Measurements from ENCODE around the gene RAVER1. TPM values are rescaled to one million over a fixed set of nuclear protein-coding genes. Genes with fewer than 3 reads are reported as not detected.
A peak's percentile ranks its signal among the peaks of the same experiment; 100 is the strongest.

Gene RAVER1
- total and polyA plus RNA-seq, 9 of the 15 experiments (the other 6 are each of a cell fraction or from before 2014, with no cell fraction given): 0.06 to 113 (median 7.0) TPM

DNA sequence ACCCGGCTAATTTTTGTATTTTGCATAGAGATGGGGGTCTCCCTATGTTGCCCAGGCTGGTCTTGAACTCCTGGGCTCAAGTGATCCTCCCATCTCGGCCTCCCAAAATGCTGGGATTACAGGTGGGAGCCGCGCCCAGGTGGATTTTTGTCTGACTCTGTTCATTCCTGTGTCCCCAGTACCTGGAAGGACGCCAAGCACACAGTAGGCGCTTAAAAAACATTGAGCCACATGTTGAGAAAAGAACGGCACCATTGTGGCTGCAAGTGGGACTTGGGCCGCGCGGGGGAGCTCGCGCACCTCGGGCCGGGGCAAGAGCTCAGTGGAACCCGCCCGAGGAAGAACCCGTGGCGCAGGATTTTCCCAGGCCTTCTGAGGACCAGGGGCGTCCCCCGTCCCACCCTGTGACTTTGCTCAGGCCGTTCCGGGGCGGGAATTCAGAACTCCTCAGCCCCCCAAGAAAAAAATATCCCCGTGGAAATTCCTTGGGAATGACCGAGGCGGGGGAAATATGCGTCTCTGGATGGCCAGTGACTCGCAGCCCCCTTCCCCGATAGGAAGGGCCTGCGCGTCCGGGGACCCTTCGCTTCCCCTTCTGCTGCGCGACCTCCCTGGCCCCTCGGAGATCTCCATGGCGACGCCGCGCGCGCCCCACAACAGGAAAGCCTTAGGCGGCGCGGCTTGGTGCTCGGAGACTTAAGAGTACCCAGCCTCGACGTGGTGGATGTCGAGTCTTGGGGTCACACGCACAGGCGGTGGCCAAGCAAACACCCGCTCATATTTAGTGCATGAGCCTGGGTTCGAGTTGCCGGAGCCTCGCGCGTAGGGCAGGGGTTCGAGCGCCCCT lies 63.8 kb downstream of the RAVER1 start (continued):
- TF ChIP-seq, protein P1, sequence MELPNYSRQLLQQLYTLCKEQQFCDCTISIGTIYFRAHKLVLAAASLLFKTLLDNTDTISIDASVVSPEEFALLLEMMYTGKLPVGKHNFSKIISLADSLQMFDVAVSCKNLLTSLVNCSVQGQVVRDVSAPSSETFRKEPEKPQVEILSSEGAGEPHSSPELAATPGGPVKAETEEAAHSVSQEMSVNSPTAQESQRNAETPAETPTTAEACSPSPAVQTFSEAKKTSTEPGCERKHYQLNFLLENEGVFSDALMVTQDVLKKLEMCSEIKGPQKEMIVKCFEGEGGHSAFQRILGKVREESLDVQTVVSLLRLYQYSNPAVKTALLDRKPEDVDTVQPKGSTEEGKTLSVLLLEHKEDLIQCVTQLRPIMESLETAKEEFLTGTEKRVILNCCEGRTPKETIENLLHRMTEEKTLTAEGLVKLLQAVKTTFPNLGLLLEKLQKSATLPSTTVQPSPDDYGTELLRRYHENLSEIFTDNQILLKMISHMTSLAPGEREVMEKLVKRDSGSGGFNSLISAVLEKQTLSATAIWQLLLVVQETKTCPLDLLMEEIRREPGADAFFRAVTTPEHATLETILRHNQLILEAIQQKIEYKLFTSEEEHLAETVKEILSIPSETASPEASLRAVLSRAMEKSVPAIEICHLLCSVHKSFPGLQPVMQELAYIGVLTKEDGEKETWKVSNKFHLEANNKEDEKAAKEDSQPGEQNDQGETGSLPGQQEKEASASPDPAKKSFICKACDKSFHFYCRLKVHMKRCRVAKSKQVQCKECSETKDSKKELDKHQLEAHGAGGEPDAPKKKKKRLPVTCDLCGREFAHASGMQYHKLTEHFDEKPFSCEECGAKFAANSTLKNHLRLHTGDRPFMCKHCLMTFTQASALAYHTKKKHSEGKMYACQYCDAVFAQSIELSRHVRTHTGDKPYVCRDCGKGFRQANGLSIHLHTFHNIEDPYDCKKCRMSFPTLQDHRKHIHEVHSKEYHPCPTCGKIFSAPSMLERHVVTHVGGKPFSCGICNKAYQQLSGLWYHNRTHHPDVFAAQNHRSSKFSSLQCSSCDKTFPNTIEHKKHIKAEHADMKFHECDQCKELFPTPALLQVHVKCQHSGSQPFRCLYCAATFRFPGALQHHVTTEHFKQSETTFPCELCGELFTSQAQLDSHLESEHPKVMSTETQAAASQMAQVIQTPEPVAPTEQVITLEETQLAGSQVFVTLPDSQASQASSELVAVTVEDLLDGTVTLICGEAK (IDR thresholded peaks at IDR 0.05): no peak
- TF ChIP-seq, protein P1 (CRISPR knock-in tag; IDR thresholded peaks at IDR 0.05): no peak
- TF ChIP-seq, protein P2, sequence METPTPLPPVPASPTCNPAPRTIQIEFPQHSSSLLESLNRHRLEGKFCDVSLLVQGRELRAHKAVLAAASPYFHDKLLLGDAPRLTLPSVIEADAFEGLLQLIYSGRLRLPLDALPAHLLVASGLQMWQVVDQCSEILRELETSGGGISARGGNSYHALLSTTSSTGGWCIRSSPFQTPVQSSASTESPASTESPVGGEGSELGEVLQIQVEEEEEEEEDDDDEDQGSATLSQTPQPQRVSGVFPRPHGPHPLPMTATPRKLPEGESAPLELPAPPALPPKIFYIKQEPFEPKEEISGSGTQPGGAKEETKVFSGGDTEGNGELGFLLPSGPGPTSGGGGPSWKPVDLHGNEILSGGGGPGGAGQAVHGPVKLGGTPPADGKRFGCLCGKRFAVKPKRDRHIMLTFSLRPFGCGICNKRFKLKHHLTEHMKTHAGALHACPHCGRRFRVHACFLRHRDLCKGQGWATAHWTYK (CRISPR knock-in tag; IDR thresholded peaks at IDR 0.05): no peak
- TF ChIP-seq ZNF165 (CRISPR knock-in tag; IDR thresholded peaks at IDR 0.05; ENCODE audit: borderline replicate concordance) (no peak), FOXK2 (conservative IDR thresholded peaks at IDR 0.05 in 1 of 2, IDR thresholded peaks at IDR 0.05 in 1 of 2; ENCODE audit: low read depth in 2 of 2) (0 out of 4 replicates have a peak, but pooled peaks of 1 of the 2 experiments have one; percentile 25), CC2D1A (IDR thresholded peaks at IDR 0.05) (peak; percentile 80), ILF3 (IDR thresholded peaks at IDR 0.05; ENCODE audit: borderline replicate concordance) (no peak), KLF16 (IDR thresholded peaks at IDR 0.05) (peak; percentile 32; the same call in 1 of the 2 replicates), NR2C2 (CRISPR knock-in tag; IDR thresholded peaks at IDR 0.05) (no peak), NR2C2 (tag; IDR thresholded peaks at IDR 0.05) (no peak), ZNF79 (CRISPR knock-in tag; IDR thresholded peaks at IDR 0.05; ENCODE audit: low read depth) (no peak), ZNF717 (CRISPR knock-in tag; IDR thresholded peaks at IDR 0.05) (no peak), BRD9 (IDR thresholded peaks at IDR 0.05; ENCODE audit: low read depth, partially characterized antibody) (peak; percentile 81), RBM34 (IDR thresholded peaks at IDR 0.05; ENCODE audit: borderline replicate concordance, insufficient read depth, low read length) (no peak), TRIM28 (IDR thresholded peaks at IDR 0.05) (no peak), GTF2E2 (tag; IDR thresholded peaks at IDR 0.05) (no peak)
- TF ChIP-seq, protein P3, sequence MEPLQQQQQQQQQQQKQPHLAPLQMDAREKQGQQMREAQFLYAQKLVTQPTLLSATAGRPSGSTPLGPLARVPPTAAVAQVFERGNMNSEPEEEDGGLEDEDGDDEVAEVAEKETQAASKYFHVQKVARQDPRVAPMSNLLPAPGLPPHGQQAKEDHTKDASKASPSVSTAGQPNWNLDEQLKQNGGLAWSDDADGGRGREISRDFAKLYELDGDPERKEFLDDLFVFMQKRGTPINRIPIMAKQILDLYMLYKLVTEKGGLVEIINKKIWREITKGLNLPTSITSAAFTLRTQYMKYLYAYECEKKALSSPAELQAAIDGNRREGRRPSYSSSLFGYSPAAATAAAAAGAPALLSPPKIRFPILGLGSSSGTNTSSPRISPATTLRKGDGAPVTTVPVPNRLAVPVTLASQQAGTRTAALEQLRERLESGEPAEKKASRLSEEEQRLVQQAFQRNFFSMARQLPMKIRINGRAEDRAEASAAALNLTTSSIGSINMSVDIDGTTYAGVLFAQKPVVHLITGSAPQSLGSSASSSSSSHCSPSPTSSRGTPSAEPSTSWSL (CRISPR knock-in tag; IDR thresholded peaks at IDR 0.05; ENCODE audit: borderline replicate concordance): no peak

All from K562 (cell line).